Stomach (tissue), 9 donors: ENCODE measurements around the gene CYP4F8. TPM values are rescaled to one million over a fixed set of nuclear protein-coding genes. Genes with fewer than 3 reads are reported as not detected.

Source experiments
- DNase-seq, 2 donors: peaks; one replicate each; pipeline versions ENCODE4 v3.0.0 to v3.0.0-alpha.2; 2013 to 2019
- H3K27ac ChIP-seq, 5 donors: fragments of 200-600 bp in 4 of 5; sonication (generic) in 4 of 5; one replicate each; pipeline ENCODE4 v1.5.1; 2013 to 2019; ENCODE audit warnings: mild to moderate bottlenecking in 1 of 5, moderate library complexity in 1 of 5
- H3K27me3 ChIP-seq, 3 donors: fragments of 200-600 bp; sonication (generic); one replicate each; pipeline ENCODE4 v1.5.1; 2017 to 2019; ENCODE audit warnings: mixed run types in 1 of 3
- H3K36me3 ChIP-seq, 4 donors: fragments of 200-600 bp; sonication (generic); 1 replicate in 3 of 4; 2 replicates in 1 of 4; pipeline ENCODE4 v1.5.1; 2016 to 2019
- H3K4me1 ChIP-seq, 4 donors: fragments of 200-600 bp; sonication (generic); one replicate each; pipeline ENCODE4 v1.5.1; 2016 to 2019
- H3K4me3 ChIP-seq, 4 donors: fragments of 200-600 bp; sonication (generic) in 3 of 4; one replicate each; pipeline ENCODE4 v1.5.1; 2016 to 2019; ENCODE audit warnings: mild to moderate bottlenecking in 1 of 4
- H3K9me3 ChIP-seq, 4 donors: fragments of 200-600 bp; sonication (generic); one replicate each; pipeline ENCODE4 v1.5.1; 2016 to 2019
- EP300 ChIP-seq: sonication (generic); formaldehyde crosslinking; IDR thresholded peaks from one replicate; pipeline ENCODE4 v1.6.1; 2017; ENCODE audit warnings: antibody characterized with exemption
- POLR2A ChIP-seq, 4 donors: fragments of 450-650 bp; IDR thresholded peaks; one replicate each; pipeline ENCODE4 v1.6.1; 2016; ENCODE audit warnings: antibody characterized with exemption in 4 of 4, control low read depth in 2 of 4, mild to moderate bottlenecking in 1 of 4, moderate library complexity in 1 of 4
- POLR2AphosphoS5 ChIP-seq, 3 donors: sonication (generic); formaldehyde crosslinking; IDR thresholded peaks; one replicate each; pipeline ENCODE4 v1.6.1; 2016; ENCODE audit warnings: antibody characterized with exemption in 3 of 3
- WGBS, 5 donors: extraction: QIAGEN DNeasy Blood & Tissue Kit in 3 of 5; methylation state at CpG; one replicate each; pipeline versions ENCODE4 v1.1.5 to v1.1.7; 2013 to 2018; 5-methylcytosine and 5-hydroxymethylcytosine counted together
- intact Hi-C: fragments of 100-400 bp; cut with DNase I; formaldehyde crosslinking; loops from one replicate; pipeline ENCODE4 v1.15.1; 2023; ENCODE audit warnings: low total_unique reads
- polyA plus RNA-seq, 3 donors: library from polyadenylated mRNA; stranded (reverse); fragments of 200-250 nt; gene quantifications; one replicate each; pipeline ENCODE4 v1.2.3, GENCODE V29; 2013
- total RNA-seq, 5 donors: library from RNA; depleted of rRNA; stranded (reverse); fragments of >200 nt; gene quantifications; one replicate each; pipeline versions ENCODE4 v1.1.0 to v1.2.3, GENCODE V29; 2014 to 2016
- TF ChIP-seq, protein P1 (sequence below), 7 experiments: fragments of 450-650 bp in 4 of 7; fragments of 200-600 bp in 3 of 7; sonication (generic) in 3 of 7; IDR thresholded peaks; one replicate each; pipeline ENCODE4 v1.5.1; 2016 to 2019; ENCODE audit warnings: antibody characterized with exemption in 7 of 7, control low read depth in 2 of 7, mild to moderate bottlenecking in 1 of 7
- donor health status: healthy with polysubstance abuse.
- donor health status: Bipolar disorder and iron deficiency.
- donor health status: healthy.

CYP4F8 gene
- total and polyA plus RNA-seq, 8 donors = not detected

DNA sequence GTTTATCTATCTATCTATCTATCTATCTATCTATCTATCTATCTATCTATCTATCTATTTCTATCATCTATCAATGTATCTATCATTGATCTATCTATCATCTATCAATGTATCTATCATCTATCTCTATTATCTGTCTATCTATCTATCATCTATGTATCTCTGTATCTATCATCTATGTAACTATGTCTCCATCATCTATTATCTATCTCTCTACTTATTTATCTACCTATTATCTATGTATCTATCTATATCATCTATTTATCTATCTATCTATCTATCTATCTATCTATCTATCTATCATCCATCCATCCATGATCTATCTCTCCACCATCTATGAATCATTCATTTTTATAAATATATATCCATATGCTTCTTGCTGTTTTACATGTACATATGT is 41.4 kb downstream of the CYP4F8 start:
- H3K27ac ChIP-seq = no peak overlapping the region
- no peak for DNase-seq
- peaks cover 0 to 51% (median 6%) of the 10 kb centered on the region in 3 donors for H3K27me3 ChIP-seq
- no peaks in the 10 kb centered on the region for H3K9me3 ChIP-seq
- TF ChIP-seq EP300 = no peak
- TF ChIP-seq, protein P1, sequence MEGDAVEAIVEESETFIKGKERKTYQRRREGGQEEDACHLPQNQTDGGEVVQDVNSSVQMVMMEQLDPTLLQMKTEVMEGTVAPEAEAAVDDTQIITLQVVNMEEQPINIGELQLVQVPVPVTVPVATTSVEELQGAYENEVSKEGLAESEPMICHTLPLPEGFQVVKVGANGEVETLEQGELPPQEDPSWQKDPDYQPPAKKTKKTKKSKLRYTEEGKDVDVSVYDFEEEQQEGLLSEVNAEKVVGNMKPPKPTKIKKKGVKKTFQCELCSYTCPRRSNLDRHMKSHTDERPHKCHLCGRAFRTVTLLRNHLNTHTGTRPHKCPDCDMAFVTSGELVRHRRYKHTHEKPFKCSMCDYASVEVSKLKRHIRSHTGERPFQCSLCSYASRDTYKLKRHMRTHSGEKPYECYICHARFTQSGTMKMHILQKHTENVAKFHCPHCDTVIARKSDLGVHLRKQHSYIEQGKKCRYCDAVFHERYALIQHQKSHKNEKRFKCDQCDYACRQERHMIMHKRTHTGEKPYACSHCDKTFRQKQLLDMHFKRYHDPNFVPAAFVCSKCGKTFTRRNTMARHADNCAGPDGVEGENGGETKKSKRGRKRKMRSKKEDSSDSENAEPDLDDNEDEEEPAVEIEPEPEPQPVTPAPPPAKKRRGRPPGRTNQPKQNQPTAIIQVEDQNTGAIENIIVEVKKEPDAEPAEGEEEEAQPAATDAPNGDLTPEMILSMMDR (IDR thresholded peaks at IDR 0.05) = no peak
- no peak for TF ChIP-seq POLR2AphosphoS5 (IDR thresholded peaks at IDR 0.05)
- TF ChIP-seq POLR2A (IDR thresholded peaks at IDR 0.05) = no peak
- H3K4me1 ChIP-seq = no peaks in the 10 kb centered on the region
- H3K36me3 ChIP-seq = no peaks in the 10 kb centered on the region
- intact Hi-C loops = no loop called here
- no peak overlapping the region for H3K4me3 ChIP-seq

DNA sequence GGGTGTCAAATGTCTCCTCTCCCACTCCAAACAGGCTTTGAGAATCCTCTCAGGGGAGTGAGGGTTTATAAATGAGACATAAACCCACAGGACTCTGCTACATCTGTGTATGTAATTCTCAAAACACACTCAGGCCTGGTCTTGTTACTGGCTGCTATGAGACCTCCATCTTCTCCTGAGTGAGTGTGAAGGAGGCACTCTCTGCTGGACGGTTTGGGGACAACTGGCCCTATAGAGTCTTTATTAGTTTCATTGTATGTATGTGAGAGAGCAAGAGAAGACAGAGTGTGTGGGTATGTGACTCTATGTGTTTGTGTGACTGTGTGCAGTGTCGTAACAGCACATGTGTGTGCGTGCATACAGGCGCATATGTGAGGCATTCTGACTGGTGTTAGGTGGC is 48.2 kb downstream of the CYP4F8 start:
- intact Hi-C loops = no loop called here
- H3K9me3 ChIP-seq = no peaks in the 10 kb centered on the region
- H3K4me1 ChIP-seq = no peaks in the 10 kb centered on the region
- no peaks in the 10 kb centered on the region for H3K36me3 ChIP-seq
- H3K27me3 ChIP-seq = peaks cover 0 to 36% (median 3%) of the 10 kb centered on the region in 3 donors
- 76 to 81% (median 77%) methylated on average over 4 of the region's 4 CpGs for WGBS, 5 donors
- no peak overlapping the region for H3K4me3 ChIP-seq
- no peak overlapping the region for H3K27ac ChIP-seq
- no peak for DNase-seq
- no peak for TF ChIP-seq POLR2AphosphoS5 (IDR thresholded peaks at IDR 0.05)

DNA sequence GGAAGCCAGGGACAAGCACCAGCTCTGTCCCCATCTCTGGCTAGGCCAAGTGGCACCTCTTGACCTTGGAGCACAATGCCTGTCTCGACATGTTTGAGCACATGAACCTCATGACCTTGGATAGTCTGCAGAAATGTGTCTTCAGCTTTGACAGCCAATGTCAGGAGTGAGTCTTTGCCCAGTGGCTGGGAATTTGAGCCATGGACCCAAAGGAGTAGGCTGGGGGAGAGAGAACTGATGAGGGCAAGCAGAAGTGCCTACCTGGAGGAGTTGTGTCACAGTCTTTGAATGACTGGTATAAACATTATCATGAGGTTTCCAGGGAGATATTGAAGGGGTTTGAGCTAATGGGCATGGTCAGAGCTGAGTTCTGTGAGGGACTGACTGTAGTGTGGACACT is 51.2 kb downstream of the CYP4F8 start:
- no peak overlapping the region for H3K27ac ChIP-seq
- DNase-seq = no peak

DNA sequence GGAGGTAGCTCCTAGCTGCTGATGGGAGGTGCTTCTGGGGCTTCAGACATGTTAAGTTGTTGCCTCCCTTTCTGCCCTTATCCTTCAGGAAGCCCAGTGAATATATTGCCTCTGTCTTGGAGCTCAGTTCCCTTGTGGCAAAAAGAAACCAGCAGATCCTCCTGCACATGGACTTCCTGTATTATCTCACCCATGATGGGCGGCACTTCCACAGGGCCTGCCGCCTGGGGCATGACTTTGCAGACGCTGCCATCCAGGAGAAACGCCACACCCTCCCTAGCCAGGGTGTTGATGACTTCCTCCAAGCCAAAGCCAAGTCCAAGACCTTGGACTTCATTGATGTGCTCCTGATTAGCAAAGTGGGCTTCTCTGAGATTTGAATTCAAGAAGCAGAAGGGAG is 51.9 kb downstream of the CYP4F8 start:
- peaks cover 0 to 2% (median under 1%) of the 10 kb centered on the region in 4 donors for H3K4me1 ChIP-seq
- peak in 1 of 2 donors; percentile 43 for DNase-seq
- no peak overlapping the region for H3K4me3 ChIP-seq
- no peaks in the 10 kb centered on the region for H3K36me3 ChIP-seq
- H3K27ac ChIP-seq = no peak overlapping the region
- TF ChIP-seq POLR2A (IDR thresholded peaks at IDR 0.05) (no peak), POLR2AphosphoS5 (IDR thresholded peaks at IDR 0.05) (no peak), EP300 (no peak)
- TF ChIP-seq, protein P1 (IDR thresholded peaks at IDR 0.05) = no peak
- peaks cover 0 to 27% (median 0%) of the 10 kb centered on the region in 3 donors for H3K27me3 ChIP-seq
- intact Hi-C loops = no loop called here
- WGBS, 5 donors = 40 to 60% (median 45%) methylated on average over 3 to 4 of the region's 4 CpGs
- no peaks in the 10 kb centered on the region for H3K9me3 ChIP-seq

More for the DNA sequence above, 51.2 kb downstream of the CYP4F8 start:
- Histone ChIP-seq H3K4me1 (no peaks in the 10 kb centered on the region), H3K4me3 (no peak overlapping the region), H3K36me3 (no peaks in the 10 kb centered on the region), H3K27me3 (peaks cover 0 to 27% (median 0%) of the 10 kb centered on the region in 3 donors), H3K9me3 (no peaks in the 10 kb centered on the region)
- TF ChIP-seq POLR2A (IDR thresholded peaks at IDR 0.05) (no peak), POLR2AphosphoS5 (IDR thresholded peaks at IDR 0.05) (no peak), EP300 (no peak)
- TF ChIP-seq, protein P1 (IDR thresholded peaks at IDR 0.05) = no peak
- intact Hi-C loops = no loop called here
- WGBS, 5 donors = 22 to 44% (median 31%) methylated on average over 1 of the region's 1 CpG

DNA sequence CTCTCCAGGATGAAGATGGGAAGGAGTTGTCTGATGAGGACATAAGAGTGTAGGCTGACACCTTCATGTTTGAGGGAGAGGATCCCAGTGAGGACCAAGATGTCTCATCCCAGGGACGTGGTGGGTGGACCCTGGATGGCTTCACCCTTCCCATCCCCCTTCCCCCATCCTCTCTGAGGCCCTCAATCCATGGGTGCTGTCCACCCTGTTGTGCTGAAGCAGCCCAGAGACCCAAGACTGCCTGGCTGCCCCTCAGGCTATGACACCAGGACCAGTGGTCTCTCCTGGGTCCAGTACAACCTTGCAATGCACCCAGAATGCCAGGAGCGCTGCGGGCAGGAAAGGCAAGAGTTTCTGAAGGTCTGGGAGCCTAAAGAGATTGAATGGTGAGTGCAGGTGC is 54.4 kb downstream of the CYP4F8 start:
- no peak overlapping the region for H3K4me3 ChIP-seq
- TF ChIP-seq POLR2A (IDR thresholded peaks at IDR 0.05) (no peak), POLR2AphosphoS5 (IDR thresholded peaks at IDR 0.05) (no peak), EP300 (no peak)
- TF ChIP-seq, protein P1 (IDR thresholded peaks at IDR 0.05) = no peak
- H3K9me3 ChIP-seq = no peaks in the 10 kb centered on the region
- WGBS, 5 donors = 56 to 63% (median 61%) methylated on average over 3 of the region's 3 CpGs
- no peak for DNase-seq
- peaks cover 0 to 20% (median 0%) of the 10 kb centered on the region in 3 donors for H3K27me3 ChIP-seq
- peaks cover 0 to 19% (median 14%) of the 10 kb centered on the region in 4 donors for H3K4me1 ChIP-seq
- intact Hi-C loops = no loop called here
- no peak overlapping the region for H3K27ac ChIP-seq
- no peaks in the 10 kb centered on the region for H3K36me3 ChIP-seq
